ENCODE data around the gene MTRFR.

The MTRFR gene

GRCh38 chr12:123271001-123271668 is 37.9 kb downstream of the MTRFR start:
- DNase-seq = peak; percentile 68

GRCh38 chr12:123273166-123273565 is 39.9 kb downstream of the MTRFR start:
- DNase-seq = no peak

- DNase-seq = no peak
Observed at GRCh38 chr12:123278101-123278627, 44.9 kb downstream of the MTRFR start.

DNA sequence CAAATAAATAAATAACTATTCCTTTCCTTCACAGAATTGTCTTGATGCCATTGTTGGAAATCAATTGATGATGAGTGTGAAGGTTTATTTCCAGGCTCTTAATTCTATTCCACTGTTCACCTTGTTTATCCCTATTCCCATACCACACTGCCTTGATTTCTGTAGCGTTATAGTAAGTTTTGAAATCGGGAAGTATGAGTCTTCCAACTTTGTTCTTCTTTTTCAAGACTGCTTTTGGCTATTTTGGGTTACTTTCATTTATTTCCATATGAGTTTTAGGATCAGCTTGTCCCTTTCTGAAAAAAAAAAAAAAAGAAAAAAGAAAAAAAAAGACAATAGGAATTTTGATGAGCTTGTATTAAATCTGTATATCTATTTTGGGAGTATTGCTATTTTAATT is 47.7 kb downstream of the MTRFR start:
- DNase-seq = no peak

DNA sequence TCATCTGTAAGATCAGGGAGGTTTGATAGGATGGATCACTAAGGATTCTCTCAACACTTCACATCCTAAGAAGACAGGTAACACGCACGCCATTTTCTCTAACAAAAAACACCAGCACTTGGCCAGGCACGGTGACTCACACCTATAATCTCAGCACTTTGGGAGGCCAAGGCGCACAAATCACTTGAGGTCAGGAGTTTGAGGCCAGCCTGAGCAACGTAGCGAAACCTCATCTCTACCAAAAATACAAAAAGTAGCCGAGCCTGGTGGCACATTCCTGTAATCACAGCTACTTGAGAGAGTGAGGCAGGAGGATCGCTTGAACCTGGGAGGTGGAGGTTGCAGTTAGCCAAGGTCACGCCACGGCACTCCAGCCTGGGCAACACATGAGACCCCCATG is 48.9 kb downstream of the MTRFR start:
- DNase-seq = no peak

DNA sequence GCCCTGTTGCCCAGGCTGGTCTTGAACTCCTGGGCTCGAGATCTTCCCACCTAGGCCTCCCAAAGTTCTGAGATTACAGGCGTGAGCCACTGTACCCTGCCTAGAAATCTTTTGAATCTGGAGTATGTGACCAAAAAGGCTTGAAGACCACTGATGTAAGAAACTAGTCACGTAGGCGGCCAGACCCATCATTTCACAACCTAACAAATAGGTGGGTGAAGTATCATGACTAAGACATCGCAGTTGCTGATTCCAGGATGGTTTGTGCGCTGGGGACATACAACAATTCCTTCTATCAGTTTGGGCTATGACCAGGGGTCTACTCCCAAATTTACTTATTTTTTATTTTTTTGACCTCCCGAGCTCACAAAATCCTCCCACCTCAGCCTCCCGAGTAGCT is 50.2 kb downstream of the MTRFR start:
- no peak for DNase-seq

- no peak for DNase-seq
Observed at GRCh38 chr12:123284669-123285068, 51.4 kb downstream of the MTRFR start.

- DNase-seq = no peak
Observed at GRCh38 chr12:123286652-123287373, 53.6 kb downstream of the MTRFR start.

GRCh38 chr12:123288751-123289346 is 55.6 kb downstream of the MTRFR start:
- DNase-seq = no peak

- no peak for DNase-seq
Observed at GRCh38 chr12:123289911-123290310, 56.7 kb downstream of the MTRFR start.

DNA sequence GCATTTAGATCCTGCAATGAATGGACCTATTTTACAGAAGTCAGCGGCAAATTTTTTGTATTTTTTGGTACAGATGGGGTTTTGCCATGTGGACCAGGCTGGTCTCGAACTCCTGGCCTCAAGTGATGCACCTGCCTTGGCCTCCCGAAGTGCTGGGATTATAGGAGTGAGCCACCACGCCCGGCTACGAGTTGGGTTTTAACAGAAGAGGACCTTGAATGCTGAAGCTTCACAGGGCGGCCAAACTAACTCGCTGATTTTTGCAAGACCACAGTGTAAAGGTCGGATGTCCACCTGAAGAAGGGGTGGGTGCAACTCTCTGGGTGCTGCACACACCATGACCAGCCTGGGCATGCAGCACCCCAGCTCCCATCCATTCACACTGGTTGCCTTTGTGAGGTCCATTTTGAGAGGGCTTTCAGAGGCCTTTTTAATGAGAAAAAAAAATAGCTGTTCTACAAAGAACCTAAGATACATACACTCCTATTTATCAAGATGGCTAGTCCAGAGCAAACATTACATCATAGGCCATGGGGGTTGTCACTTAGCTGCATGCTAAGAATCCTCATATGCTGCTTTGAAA is 60.0 kb downstream of the MTRFR start:
- DNase-seq = no peak

DNA sequence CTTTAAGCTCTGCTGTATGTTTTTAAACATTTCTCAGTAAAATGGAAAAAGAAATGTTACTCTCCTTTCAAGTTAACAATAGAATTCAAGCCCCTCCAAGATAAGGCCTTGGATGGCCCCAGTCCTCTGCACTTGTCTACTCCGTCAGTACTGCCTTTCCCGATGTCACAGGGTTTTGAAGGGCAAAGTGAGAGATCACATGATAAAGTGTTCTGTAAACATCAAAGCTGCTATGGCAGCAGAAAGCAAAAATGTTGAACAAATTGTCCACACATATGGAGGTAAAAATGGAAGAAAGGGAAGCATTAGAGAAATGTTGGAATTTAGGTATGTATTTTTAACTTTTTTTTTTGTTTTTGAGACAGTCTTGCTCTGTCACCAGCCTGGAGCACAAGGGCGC is 71.9 kb downstream of the MTRFR start:
- no peak for DNase-seq

- DNase-seq = no peak
Observed at GRCh38 chr12:123306200-123306599, 73.0 kb downstream of the MTRFR start.

Data from activated gamma-delta T cell treated with Interleukin-2 at 50 U/mL for 16 hours (primary cell).